HT-29 (cell line): ENCODE measurements around the gene BPIFA1. TPM values are rescaled to one million over a fixed set of nuclear protein-coding genes. Genes with fewer than 3 reads are reported as not detected.
A peak's percentile ranks its signal among the peaks of the same experiment; 100 is the strongest.

Experiments used
- DNase-seq: peaks from one replicate; pipeline ENCODE4 v3.0.0-alpha.2; 2015; ENCODE audit warnings: low spot score
- total RNA-seq: library from RNA; depleted of rRNA; stranded (reverse); fragments of >200 nt; shearing (Covaris generic); gene quantifications from 2 replicates; pipeline ENCODE4 v1.2.3, GENCODE V29; 2014

BPIFA1 gene
- total RNA-seq, 1 experiment from 2014 or later: not detected

DNA sequence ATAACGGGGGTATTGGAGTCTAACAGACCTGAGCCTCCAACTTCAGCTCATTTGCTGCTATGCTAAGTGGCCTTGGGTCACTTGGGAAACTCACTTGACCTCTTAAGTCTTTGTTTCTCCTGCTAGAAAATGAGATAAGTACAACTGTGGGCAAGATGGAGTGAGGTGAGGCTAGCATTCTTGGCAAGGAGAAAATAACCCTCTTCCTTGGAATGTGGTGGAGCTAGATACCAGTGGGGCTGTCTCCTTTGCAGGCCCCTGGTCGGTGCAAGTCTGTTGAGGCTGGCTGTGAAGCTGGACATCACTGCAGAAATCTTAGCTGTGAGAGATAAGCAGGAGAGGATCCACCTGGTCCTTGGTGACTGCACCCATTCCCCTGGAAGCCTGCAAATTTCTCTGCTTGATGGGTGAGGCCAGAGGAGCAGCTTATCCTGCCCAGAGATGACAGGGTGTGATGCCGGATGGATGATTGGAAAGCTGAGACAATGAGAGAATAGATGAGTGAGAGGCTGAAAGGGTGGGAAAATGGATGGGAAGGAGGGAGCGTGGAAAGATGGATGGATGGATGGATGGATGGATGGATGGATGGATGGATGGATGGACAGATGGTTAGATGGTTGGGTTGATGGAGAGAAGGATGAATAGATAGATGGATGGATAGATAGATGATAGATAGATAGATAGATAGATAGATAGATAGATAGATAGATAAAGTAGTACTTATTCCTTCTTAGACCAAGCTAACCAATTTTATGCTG is 4.4 kb downstream of the BPIFA1 start:
- DNase-seq: no peak

DNA sequence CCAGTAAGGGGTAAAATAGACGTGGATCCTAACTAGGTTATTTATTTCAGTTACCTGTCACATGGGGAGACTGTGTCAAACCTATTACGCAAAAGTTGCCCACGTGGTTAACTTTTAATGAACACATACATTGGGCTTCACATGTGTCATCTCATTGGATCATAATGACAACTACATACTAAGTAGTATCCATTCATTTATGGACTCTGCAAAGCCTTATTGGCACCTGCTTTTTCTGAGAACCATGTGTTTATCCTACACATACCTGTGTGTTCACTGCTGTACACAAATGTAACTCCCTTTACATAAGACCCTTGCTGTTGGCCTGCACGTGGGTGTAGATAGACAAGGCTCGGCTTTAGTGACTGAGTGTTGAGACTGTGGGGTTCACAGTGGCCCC is 5.1 kb downstream of the BPIFA1 start:
- DNase-seq: no peak

DNA sequence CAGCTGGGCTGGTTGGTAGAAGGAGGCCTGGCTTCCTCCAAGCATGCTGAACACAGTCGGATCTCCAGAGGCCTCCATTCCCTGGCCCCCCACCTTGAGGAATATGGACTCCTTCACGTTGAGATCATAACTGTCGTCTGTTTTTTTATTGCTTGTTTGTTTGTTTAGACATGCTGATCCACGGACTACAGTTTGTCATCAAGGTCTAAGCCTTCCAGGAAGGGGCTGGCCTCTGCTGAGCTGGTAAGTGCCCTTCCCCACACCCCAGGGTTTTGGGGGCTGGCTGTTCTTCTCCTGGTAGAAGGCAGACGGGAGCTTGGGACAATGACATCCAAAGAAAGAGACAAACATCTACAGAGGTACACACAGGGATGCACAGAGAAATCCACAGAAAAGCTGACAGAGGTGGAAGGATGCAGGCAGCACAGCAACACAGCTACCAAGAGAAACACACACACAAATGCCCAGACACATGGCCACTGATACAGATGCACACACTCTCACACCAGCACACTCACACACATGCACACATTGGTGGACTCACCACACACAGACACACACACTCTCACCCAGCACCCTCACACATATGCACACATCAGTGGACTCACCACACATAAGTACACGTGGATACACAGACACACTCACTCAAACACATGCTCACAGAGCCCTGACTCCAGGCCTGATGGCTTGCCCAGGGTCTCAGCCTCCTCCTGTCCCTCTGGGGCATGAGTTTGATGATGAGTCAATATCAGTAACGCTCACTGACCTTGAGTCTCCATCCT is 6.7 kb downstream of the BPIFA1 start:
- DNase-seq: no peak

DNA sequence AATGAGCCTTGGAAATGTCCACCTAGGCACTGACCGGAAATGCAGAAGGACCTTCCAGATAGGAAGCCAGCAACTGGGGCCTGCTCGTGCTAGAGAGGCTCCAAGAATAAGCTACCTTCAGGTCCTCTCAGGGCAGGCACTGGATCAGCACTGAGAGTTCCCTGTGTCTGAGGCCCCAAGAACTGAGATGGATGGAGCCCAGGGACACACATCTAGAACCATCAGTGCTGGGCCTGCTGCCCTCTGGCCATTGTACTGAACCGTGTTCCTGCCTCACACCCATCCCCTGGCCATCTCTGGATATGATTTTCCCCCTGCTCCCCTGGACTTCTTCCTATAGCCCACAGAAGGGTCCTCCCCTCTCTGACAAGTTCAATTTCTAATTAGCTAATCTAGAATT is 10.3 kb downstream of the BPIFA1 start:
- DNase-seq: no peak

DNA sequence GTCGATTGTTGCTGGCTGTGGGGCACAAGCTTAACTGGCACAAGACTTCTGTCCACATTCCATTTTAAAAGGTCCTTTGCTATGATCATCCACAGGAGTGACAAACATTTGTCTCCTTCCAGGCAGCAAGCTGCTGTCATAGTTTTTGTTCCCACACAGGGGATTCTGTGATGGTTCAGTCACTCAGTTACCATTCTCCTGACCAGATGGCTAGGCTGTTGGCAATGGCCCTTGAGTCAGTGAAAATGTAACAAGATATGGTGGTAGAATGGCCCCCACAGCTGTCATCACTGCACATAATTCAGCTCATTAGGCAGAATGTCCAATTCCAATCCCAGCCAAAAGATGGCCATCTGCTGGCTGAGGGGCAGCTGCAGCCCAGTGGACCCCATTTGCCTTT is 13.7 kb downstream of the BPIFA1 start:
- DNase-seq: no peak

DNA sequence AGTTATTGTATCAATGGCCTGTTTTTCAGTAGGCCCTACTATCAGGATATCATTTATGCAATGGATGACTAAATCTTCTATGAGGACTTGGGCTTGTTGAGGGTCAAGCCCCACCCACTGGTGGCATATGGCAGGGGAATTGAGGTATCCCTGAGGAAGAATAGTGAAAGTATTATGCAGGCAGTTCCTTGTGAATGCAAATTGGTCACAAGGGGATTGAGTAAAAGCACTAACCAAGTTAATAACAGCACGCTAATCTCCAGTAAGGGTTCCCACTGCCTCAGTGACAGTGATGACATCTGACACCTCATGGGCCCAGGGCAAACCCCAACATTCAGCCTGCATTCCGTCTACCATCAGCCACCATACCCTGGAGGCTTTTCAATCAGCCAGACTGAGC is 14.9 kb downstream of the BPIFA1 start:
- DNase-seq: no peak

DNA sequence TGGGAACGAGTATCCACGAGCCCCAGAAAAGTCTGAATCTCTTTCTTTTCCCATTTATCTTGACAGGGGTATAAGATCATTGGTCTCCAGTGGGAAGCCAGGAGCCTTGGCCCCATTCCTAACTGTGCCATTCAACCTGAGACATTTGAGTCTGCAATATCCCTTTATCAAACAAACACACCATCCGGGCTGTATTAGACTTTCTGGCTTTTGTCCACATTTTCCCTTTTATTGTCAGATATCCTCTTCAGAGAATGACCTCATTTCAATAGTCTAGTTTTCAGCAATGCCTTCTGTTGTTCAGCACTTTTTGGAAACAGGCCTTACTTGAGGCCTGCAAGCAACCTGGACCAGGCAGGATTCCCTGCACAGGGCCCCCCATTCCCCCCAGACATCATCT is 15.7 kb downstream of the BPIFA1 start:
- no peak for DNase-seq

DNA sequence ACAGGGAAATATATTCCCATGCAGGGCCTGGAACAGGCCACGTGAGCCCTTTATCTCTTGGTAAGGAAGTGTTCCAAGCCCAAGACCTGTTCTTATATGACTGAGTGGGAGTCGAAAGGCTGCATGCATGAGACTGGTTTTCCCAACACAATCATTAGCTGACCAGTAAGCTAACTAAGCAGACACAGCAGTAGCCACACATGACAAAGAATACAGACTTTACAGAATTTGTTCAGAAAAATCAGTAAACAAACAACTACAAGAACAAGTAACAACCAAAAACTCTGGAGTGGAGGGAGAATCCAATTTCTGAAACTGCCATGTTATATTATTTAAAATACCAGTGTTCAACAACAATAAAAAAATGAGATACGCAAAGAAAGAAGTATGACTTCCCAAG is 16.7 kb downstream of the BPIFA1 start:
- DNase-seq: no peak

DNA sequence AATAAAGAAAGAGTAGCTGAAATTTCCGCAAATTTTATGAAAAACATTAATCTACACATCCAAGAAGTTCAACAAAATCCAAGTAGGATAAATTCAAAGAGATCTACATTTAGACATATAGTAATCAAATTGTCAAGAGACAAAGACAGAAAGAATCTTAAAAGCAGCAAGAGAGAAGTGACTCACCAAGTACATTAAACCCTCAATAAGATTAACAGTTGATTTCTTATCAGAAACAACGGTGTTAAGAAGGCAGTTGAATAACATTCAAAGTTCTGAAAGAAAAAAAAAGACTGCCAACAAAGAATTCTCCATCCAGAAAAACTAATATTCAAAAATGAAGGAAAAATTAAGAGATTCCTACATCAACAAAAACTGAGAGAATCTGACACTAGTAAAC is 19.2 kb downstream of the BPIFA1 start:
- no peak for DNase-seq

DNA sequence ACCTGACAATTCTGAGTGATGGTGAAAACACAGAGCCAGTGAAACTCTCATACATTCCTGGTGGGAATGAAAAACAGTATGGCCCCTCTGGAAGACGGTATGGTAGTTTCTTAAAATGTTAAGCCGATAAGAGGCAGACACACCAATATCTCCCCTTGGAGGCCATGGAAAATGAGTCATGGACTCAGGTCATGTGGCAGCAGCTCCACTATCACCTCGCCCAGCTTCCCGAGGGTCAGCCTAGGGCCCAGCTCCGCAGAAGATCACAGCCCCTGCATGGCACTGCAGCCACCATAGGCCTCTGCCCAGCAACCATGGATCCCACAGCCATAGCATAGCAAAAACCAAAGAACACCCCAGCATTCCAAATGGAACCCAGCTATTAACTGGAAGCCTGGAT is 21.4 kb downstream of the BPIFA1 start:
- DNase-seq: no peak

DNA sequence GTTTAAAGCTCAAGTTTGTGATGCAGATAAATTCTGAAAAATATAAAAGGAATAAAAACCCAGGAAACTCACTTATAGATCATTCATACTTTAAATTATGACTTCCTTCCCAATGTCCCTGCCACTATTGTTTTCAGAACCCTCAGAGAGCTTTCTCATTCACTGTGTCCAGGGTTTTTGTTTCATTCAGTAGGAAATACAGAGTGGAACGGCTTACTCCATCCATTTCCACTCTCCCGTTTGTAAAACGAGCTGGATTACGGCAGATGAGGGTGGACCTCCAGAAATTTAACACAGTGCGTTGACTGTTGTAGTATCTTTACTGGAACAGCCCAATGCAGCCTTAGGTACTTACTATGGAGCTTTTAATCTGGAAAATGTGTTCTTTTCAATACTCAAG is 23.6 kb downstream of the BPIFA1 start:
- DNase-seq: no peak

DNA sequence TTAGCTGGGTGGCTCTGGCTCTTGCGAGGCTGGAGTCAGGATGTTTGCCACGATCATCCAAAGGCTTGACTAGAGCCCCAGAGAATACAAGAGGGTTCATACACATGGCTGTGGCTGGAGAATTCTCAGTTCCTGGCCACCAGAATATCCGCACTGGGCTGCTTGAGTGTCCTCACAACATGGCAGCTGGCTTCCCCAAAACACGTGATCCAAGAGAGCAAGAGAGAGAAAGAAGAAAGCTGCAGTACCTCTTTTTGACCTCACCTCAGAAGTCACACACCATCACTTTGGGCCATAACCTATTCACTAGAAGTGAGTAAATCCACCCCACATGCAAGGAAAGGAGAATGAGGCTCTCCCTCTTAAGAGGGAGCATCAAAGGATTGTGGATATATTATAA is 25.7 kb downstream of the BPIFA1 start:
- DNase-seq: no peak

DNA sequence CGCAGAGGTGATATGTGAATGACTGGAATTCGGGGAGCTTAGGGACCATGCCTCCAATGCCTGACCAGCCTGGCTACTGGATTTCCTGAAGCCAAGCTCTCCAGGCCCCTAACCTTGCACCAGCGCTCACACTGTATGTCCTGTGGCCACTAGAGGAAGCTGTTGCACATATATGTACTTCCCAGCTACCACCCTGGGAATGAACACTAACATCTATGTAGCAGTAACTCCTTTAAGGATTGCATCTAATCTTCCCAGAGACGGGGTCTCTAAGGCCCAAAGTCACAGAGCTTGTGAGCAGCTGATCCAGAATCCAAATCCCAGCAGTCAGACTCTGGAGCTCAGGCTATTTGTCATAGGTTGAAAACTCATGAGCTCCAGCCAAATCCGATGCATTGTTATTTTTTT is 26.9 kb downstream of the BPIFA1 start:
- DNase-seq: peak; percentile 77

DNA sequence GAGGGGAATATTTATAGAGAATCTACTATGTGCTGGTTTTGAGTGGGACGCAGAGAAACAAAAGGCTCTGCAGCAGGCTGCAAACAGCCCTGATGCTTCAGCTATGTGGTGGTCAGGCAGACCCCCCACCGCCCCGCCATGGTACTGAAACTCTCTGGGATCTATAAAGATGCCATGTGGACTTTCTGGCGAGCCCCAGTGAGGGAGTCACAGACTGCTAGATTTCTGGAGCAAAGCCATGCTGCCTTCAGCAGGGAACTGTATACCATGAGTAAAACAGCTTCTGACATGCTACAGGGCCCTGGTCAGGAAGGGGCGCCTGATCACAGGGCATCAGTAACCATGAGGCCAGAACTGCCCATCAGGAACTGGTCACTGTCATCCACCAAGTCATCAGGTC is 28.0 kb downstream of the BPIFA1 start:
- DNase-seq: no peak

DNA sequence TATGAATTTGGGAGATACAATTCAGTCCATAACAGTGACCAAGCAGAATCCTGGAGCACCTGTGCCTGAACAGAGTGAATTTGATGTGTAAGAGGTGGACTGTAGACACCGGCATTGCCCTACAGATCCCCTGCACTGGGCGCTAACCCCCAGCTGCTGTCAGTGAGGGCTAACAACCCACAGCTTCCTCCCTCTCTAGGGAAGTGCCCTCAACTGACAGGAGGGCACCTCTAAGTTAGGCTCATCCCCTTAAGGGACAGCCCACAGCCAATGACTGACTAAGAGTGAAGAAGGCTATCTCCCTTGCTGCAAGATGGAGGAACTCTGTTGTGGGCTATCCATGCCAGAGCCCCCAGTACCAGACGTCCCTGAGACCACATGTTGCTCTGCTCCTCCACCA is 31.9 kb downstream of the BPIFA1 start:
- DNase-seq: no peak

DNA sequence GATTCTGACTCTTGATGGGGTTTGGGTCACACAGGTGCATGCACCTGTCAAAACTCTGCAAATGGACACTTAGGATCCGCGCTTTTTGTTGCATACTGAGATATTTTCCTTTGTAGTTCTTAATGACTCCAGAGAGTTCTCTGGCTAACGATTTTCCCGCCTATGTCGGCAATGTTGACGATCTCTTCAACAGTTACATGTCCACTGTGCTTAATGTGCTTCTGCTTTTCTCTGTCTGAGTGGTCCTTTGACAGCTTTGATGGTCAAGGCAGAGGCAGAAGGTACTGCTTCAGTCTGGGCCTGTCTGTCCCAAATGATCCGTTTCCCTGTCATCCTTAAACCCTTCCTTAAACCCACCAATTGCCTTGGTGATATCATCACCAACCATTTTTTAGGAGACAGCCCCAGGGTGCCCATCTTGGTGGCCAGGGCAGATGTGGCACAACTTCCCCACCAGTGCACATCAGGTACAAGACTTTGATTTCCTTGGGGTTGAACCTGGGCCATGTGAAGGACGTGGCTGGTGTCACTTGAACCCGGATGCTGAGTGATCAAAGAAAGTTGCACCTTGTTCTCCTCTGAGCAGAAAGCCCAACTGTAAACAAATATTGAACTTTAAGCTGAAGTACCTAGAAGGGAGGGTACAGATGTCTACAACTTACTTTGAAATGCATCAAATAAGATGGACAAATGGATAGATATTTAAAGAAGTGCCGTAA is 36.5 kb downstream of the BPIFA1 start:
- DNase-seq: no peak

DNA sequence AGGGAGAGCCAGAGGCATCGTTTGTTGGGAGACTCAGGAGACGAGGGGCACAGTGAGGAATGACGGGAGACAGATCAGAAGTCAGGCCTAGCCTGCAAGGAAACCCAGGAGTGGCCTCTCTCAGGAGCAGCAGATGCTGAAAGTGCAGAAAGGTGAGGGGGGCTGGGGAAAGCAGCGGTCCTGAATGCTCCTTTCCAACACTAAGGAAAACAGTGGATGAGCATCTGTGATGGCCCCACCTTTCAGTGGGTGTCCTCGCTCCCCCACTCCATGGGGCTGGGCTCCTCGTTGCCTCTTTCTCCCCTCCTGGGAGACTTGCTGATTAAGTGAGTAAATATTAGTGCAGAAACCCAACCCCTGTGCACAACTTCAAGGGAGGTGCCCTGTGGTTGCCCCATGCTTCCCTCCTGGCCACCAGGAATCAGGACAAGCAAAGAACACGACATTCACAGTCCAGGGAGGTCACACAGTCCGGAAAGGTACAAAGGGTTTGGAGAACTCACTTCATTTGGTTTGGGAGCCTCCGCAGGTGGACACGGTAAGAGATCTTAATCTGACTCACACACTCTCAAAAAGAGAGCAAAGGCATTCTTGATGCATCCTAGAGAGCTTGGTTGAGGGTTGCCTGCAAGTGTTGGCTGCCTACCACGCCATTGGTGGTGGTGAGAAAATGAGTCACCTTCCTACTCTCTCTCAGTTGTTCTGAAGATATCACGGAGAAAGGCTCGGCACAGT is 37.5 kb downstream of the BPIFA1 start:
- no peak for DNase-seq

DNA sequence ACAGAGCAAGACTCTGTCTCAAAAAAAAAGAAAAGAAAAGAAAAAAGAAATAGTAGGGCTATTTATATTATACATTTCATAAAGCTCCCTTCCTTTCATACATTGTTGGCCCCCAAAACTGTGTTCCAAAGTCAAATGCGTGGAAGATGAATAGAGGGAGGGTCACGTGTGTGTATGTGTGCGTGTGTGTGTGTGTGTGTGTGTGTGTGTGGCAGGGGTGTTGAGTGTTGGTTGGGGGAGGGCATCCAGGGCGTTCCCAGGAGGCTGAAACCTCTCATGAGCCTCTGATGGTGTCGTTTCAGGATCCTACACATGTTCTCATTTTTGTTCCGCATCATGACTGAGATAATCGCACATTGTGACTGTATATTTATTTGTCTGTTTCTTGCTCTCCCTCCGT is 39.4 kb downstream of the BPIFA1 start:
- no peak for DNase-seq

DNA sequence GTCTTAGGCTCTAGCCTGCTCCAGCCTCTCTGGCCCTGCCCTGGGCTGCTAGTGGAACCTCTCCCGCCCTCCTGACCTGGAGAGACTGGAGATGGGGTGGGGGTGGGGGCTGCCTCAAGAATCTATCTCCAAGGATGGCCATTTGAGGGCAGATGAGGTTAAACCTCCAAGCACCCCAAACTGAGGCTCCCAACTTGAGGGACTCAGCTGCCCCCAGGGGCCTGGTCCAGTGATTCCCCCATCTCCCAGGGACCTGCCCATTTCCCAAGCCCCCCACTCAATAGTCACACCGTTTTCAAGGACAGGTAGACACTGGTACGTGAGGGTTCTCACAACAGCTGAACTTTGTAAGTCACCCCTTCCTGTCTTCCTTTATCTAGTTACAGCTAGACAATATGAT is 40.1 kb downstream of the BPIFA1 start:
- DNase-seq: no peak

DNA sequence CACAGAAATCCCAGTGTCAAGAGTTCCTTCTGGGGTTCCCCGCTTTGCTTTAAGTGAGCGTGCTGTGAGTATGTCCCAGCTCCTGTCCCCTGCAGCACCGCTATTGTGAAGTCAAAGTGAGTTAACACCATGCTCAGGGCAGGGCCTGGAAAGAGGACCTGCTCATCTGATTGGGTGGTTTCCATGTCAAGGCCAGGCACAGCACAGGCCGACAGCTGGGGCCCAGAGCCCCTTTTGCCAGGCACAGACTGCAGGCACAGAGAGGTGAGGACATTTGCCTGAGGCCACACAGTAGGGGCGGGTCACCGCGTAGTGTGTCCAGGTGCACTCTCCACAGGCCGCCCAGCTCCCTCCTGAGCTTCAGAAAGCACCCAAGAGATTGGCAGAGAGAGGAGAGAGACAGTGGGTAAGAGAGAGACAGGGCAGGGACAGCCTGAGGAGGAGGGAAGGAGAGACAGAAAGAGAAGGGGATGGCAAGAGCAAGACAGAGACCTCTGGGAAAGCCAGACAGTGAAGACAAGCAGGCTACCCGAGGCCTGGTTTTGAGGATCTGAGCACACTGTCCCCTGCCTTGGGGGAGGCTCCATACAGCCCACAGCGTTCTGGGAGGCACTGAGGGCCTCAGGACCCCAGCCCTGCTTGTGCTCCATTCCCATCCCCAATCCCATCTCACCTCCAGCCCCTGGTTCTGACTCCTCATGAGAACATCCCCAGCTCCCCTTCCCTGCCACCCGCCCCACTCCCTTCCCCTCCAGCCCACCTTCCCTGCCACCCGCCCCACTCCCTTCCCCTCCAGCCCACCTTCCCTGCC is 40.7 kb downstream of the BPIFA1 start:
- DNase-seq: no peak
